ENCODE results near the gene ITGA7.

DNA sequence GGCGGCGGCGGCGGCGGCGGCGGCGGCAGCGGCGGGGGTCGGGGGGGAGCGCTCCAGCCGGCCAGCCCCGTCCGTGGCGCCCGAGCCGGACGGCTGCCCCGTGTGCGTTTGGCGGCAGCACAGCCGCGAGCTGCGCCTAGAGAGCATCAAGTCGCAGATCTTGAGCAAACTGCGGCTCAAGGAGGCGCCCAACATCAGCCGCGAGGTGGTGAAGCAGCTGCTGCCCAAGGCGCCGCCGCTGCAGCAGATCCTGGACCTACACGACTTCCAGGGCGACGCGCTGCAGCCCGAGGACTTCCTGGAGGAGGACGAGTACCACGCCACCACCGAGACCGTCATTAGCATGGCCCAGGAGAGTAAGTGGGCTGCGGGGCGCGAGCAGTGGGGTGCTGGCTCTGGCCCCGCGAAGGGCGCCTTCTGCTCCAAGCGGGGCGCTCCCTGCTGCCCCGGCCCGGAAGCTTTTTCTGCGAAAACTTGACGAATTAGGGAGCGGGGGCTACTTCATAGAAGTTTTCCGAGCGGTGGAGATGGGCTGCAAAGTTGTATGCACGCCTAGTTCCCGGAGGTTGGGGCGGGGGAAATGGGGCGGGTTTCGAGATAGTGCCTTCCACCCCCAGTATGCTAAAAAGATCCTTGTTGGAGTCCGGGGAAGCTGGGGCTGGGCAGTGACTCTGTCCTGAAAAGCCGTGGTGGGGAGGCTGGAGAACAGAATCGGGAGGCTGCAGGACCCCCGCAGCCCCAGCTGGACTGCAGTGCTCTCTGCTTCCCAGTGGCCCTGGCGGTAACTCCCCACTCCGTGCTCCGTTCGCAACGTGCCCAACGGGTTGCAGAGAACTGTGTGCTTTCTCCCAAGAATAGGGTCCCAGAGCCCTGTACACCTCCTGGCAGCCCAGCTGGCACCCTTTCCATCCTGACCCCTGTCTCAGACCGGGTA is 36.0 kb upstream of the ITGA7 start:
- TF ChIP-seq, protein P1, sequence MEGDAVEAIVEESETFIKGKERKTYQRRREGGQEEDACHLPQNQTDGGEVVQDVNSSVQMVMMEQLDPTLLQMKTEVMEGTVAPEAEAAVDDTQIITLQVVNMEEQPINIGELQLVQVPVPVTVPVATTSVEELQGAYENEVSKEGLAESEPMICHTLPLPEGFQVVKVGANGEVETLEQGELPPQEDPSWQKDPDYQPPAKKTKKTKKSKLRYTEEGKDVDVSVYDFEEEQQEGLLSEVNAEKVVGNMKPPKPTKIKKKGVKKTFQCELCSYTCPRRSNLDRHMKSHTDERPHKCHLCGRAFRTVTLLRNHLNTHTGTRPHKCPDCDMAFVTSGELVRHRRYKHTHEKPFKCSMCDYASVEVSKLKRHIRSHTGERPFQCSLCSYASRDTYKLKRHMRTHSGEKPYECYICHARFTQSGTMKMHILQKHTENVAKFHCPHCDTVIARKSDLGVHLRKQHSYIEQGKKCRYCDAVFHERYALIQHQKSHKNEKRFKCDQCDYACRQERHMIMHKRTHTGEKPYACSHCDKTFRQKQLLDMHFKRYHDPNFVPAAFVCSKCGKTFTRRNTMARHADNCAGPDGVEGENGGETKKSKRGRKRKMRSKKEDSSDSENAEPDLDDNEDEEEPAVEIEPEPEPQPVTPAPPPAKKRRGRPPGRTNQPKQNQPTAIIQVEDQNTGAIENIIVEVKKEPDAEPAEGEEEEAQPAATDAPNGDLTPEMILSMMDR (IDR thresholded peaks at IDR 0.05), result no peak
- TF ChIP-seq POLR2A (IDR thresholded peaks at IDR 0.05) (no peak), EP300 (IDR thresholded peaks at IDR 0.05) (no peak)

All from ovary (tissue), 3 donors.